Lung microvascular endothelial cell (primary cell): Measurements from ENCODE around the gene PLTP. TPM values are rescaled to one million over a fixed set of nuclear protein-coding genes. Genes with fewer than 3 reads are reported as not detected.
"Not testable (repeated sequence)": the region's sequence is repeated elsewhere in the genome, so short reads cannot be mapped to it uniquely, and the experiment has no call there.

Source experiments
- DNase-seq, 2 donors: peaks; one replicate each; pipeline versions ENCODE4 v3.0.0 to v3.0.0-alpha.2; 2010; ENCODE audit warnings: low read depth in 2 of 2
- total RNA-seq: library from RNA; depleted of rRNA; stranded (reverse); fragments of >200 nt; gene quantifications from 2 replicates; pipeline ENCODE4 v1.2.1, GENCODE V29; 2014

The PLTP gene, protein sequence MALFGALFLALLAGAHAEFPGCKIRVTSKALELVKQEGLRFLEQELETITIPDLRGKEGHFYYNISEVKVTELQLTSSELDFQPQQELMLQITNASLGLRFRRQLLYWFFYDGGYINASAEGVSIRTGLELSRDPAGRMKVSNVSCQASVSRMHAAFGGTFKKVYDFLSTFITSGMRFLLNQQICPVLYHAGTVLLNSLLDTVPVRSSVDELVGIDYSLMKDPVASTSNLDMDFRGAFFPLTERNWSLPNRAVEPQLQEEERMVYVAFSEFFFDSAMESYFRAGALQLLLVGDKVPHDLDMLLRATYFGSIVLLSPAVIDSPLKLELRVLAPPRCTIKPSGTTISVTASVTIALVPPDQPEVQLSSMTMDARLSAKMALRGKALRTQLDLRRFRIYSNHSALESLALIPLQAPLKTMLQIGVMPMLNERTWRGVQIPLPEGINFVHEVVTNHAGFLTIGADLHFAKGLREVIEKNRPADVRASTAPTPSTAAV
- 4.4 and 4.8 TPM in 2 replicates for total RNA-seq

DNA sequence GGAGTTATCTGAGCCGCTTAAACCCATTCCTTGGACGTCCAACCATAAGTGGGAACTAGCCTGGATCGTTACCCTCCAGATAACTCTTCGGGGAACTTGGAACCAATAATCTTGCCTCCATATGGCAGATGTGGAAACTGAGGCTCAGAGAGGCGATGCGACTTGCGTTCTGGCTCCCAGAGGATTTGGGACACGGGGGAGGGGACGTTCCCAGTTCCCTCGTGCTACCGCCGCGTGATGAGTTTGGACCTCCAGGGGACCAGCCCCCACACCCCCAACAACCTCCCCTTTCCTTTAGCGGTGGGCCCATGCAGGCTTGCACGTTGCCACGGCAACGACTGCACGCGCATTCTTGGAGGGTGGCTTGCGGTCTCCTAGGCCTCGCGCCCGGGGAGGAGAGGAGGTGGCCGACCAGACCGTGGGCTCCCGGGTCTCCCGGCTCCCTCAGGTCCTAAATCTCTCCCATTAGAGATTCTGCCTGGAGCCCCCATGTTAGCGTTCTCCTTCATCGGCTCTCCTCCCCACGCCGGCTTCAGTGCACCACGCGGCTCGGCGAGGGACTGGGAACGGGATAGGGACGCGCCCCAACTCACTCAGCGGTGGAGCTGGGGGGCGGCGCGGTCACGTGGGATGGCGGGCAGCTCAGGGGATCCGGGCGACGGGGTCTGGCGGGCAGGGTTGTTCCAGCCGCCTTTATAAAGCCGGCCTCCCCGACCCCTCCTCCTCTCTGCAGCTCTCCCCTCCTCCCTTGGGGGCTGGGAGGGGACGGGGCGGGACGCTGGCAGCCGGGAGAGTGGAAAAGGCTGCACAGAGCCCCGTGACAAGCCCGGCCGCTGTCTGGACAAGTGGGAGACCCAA lies at the start of gene PLTP:
Gene PLTP (minus strand): TSS at position 670 of the 858 bp plus-strand sequence. CDS start 703 bp downstream, outside the sequence.
- peak; percentile 39 to 70 for DNase-seq

DNA sequence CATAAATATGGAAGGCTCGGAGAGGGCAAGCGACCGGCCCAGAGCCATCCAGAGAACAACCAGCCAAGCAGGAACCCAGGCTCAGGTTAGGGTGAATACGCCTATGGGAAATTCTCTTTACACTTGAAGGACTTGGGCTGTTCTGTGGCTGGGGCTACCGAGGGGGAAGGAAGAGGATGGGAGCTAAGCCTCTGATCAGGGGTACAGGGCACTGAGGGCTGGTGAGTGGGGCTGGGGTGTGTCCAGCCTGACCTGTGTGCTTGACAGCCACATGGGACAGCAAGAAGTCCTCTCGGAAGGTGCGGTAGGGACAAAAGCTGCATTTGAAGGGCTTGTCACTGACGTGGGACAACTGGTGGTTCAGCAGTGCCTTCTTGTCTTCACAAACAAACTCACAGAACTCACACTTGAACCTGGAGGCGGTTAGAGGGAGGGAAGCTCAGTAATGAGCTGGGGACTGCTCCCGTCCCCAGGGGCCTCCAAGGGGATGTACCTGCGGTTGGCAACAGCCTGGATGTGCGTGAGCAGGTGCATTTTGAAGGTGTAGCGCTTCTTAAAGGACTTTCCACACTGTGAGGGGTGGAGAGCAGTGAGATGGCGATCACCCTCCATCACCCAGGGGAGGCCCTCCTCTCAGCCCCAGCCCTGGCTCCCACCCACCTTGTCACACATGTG lies 48.1 kb upstream of the PLTP start:
- no peak for DNase-seq

DNA sequence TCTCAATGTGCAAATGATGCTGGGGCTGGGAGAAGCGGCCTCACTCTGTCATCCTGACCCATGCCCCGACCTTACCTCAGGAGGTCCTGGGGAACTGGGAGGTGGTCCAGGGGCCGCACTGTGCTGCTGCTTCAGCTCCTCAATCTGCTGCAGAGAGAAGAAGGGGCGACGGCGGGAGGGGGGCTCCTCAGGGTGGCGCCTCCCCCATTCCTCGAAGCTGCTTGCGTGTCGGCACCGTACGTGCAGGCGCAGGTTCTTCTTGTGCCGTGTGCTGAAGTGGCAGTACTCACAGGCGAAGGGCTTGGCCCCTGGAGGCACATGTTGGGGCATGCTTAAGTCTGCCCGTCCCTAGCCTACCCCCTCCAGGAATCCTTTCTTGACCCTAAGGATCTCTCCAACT lies 47.2 kb upstream of the PLTP start:
- DNase-seq, result no peak

DNA sequence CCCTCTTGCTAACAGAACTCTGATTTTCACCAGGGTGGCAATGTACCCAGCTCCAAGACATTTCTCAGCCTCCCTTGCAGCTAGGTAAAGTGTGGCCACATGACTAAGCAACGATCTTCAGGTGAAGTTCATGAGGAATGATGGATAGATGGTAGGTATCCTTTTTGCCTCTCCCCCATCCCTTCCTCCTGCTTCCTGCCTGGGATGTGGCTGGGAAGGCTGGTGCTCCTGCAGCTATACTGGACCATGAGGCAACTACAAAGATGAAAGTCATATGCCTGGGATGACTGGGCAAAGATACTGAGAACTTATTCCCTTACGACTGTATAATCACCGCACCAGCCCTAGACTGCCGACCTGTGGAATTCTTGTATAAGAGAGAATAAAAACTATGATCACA lies 46.6 kb upstream of the PLTP start:
- no peak for DNase-seq

DNA sequence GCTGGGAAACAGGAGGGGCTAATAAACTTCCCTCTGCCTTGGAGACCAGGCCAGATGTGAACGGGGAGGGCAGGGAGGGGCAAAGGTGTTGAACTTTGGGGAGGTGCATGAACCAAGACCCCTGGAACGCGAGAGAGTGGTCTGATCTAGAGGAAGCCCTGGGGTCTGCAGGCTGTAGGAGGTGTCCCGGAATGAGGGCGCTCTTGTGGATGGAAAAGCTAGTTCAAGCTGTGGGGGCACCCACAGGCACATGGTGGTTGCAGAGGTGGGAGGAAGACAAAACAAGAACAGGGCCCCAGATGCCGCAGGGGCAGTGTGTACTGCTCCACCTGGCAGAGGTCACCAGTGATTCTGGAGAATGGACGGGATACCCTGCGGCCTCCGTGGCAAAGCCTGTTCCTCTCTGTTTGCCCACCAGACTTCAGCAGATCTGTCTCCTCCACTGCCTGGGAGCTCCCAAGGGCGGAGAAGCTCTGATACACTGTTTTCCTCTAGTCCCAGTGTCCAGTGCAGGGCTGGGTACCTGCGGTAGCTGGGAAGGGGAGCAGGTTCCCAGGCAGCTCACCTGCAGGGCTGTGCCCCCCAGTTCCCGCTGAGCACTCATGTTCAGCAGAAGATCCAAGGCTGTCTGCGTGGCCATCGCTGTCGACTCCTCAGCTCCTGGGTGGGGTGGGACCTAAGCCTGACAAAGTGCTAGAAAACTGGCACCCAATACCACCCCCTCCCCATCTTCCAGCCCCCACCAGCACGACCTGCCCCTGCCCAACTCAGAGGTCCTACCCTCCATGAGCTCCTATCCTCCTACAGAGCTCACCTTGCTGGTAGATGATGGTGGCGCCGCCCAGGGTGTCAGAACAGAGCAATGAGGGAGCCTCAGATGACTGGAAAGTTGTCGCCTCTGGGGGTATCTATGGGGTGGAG lies 45.3 kb upstream of the PLTP start:
- no peak for DNase-seq

DNA sequence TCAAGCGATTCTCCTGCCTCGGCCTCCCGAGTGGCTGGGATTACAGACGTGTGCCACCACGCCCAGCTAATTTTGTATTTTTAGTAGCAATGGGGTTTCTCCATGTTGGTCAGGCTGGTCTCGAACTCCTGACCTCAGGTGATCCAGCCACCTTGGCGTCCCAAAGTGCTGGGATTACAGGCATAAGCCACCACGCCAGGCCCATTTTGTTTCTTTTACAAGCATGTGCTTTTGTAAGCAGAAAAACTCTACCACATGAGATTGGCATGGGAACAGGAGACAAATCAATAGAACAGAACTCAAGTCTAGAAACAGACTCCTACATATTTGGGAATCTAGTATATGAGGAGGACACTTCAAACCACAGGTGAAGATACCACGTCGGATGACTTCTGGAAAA lies 44.4 kb upstream of the PLTP start:
- DNase-seq, result not testable (repeated sequence)

DNA sequence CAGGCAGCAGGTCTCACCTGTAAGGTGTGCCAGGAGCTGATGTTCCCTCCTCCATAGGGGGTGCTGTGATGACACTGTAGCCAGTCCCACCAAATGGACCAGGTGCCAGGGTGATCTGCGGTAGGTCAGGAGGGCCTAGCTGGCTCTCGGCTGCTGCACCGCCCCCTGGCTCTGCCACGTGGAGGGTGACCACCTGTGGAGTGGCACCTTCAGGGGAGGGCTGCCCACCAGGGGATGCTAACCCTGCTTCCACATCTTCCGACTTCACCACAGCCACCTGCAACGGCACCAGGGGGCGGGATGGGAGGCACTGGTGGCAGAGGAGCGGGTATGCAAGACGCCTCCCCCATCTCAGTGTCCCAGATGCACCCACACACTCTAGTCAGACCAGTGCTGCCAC lies 41.7 kb upstream of the PLTP start:
- no peak for DNase-seq

DNA sequence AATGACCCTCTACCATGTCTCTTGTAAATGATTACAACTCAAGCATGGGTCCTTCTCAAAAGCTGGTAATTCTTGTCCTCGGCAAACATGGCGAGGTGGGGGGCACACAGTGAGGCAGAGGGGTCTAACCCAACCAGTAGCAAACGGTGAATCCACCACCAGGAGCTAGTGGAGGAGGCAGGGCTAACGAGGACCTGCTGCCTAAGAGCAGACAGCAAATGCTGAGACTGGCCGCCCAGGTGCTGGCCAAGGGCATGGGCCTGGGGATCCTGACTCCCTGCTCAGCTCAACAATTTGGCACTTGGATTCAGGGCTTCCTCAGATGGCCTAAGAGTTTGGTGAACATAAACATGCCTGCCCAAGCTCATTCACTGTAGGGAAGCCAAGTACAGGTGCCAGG lies 40.9 kb upstream of the PLTP start:
- no peak for DNase-seq

DNA sequence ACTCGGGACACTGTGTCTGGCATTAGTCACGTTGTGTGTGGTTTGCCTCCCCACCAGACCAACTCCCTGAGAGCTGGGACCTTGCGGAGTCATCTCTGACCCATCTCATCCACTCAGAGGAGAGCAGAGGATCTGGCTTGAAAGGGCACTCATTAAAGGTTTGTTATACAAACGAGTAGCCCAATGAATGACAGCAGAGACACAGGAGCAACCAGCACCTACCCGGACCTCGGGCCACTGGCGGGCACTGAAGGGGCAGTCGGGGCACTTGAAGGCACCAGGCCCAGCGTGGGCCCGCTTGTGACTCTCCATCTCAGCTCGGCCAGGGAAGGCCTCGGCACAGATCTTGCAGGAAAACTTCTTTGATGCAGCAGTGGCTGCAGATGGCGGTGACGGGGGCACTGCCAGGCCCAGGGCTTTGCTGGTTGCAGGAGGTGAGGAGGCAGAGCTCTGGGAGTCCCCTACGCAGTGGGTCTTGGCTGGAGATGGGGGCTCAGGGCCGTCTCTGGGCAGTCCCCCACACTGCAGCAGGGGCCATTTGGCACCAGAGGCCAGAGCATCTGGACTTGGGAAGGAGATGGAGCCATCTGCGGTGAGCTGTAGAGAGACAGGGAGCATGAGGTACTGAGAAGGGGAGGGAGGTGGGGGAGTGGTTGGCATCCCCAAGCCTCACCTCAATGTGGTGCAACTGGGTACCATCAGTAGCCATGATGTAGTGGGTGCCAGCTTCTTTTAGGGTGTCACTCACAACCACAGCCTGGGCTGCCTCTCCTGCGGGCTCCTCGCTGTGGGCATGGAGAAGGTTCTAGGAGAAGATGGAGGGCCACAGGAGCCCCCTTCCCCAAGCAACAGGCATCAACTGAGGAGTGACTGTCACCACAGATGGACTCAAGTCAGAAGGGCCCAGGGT lies 40.2 kb upstream of the PLTP start:
- DNase-seq, result no peak

DNA sequence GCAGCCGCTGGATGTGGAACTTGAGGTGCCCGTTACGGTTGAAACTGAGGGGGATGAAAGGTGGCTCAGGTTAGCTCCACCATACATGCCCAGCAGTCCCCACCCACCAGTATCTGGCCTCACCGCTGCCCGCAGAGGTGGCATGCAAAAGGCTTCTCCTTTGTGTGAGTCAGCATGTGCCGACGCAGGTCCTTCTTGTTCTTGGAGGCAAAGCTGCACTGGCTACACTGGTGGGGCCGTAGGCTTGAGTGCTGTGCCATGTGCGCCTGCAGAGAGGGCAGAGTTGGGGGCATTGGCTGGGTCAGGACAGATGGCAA lies 38.3 kb upstream of the PLTP start:
- no peak for DNase-seq

DNA sequence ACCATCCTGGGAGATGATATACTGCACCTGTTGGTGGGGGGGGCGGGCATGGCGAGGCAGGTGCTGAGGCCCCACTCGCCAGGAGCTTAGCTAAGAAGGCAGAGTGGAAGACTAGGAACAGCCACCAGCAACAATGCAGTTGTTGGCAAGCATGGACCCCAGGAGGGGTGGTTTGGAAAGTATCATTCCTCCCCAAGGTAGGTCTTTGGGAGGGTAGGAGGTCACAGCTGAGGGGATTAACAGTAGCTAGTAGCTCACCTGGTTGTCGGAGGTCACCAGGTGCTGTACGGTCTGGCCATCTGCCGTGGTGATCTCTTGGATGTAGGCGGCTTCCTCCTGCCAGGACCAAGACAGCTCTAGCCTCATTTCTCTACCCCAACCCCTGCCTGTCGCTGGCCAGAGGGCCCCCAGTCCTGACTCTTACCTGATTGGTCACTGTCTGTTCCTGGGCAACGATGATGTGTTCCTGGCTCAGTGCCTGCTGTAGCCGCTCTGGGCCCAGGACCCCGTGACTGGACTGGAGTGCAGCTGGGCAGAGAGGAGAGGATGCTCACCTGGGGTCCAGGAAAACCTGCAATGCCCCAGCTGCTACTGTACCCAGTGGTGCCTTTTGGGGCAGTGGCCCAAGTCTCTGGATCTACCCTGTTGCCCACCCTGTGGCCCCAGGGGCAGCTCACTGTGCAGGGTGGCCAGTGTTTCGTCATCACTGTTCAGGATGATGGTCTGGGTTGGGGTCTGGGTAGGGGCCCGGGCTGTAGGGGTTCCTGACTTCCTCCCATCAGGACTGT lies 37.8 kb upstream of the PLTP start:
- DNase-seq, result no peak

DNA sequence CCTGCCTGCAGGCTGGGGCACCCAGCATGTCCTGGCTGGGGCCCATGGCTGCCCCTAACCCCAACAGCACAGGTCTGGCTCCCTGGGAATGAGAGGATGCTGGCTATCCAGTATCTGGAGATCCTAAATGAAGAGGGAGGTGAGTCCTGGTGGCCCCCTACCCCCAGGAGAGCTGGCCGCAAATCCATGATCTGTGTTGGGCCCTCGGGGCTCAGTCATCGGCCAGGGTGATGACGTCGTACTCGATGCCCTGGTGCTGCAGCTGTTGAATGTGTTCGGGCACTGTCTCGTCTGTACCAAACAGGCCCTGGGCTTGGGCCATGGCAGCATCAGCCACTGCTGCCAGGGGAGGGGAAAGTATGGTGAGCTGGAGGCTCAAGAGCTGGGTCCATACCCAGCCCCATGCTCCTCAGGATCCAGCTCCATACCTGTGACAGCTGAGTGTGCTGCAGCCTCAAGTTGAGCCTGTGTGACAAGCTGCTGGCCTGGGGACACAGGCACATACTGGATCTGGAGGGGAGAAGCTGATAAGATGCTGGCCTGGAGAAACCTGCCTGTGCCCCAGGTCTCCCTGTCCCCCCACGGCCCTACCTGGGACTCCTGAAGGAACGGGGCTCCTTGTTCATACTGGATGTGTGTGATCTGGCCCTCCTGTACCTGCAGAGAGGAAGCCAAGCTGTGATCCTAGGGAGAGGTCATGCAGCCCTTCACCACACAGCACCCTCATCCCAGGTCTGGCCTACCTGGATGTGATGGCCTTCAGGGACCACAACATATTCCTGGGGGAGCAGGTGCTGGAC lies 37.0 kb upstream of the PLTP start:
- no peak for DNase-seq

DNA sequence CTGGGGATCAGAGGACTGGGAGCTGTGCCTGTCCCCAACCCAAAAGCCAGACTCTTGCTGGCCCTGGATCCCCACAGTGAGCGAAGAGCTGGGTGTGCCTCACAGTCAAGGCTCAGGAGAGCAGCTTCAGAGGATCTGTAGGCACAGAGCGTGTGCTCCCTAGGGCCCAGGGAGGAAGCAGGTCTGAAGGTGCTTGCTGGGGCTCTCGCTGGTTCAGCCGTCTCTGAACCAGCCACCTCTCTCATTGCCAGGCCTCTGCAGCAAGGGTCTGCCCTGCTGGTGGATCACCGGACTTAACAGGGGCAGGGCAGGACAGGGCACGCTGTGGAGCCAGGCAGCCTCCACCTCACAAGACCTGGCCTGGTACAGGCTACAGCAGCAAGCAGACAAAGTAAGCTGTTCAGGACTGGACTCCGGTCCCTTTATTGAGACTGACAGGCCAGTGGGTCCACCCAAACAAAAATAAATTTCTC lies 36.3 kb upstream of the PLTP start:
- no peak for DNase-seq

DNA sequence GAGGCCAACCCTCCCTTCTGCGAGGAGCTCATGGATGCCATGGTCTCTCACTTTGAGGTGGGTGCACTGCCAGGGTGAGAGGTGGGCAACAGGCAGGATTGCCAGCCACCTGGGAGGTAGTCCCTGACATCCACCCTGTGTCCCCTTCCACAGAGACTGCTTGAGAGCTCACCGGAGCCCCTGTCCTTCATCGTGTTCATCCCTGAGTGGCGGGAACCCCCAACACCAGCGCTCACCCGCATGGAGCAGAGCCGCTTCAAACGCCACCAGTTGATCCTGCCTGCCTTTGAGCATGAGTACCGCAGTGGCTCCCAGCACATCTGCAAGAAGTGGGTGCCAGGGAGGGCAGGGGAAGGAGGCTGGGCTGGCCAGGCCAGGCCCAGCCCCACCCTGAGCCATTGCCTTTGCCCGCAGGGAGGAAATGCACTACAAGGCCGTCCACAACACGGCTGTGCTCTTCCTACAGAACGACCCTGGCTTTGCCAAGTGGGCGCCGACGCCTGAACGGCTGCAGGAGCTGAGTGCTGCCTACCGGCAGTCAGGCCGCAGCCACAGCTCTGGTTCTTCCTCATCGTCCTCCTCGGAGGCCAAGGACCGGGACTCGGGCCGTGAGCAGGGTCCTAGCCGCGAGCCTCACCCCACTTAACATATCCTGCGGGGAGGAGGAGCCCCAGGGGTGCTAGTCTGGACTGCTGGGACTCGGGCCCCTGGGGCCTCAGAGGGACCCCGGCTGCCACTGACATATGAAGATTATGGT lies 35.3 kb upstream of the PLTP start:
- no peak for DNase-seq

DNA sequence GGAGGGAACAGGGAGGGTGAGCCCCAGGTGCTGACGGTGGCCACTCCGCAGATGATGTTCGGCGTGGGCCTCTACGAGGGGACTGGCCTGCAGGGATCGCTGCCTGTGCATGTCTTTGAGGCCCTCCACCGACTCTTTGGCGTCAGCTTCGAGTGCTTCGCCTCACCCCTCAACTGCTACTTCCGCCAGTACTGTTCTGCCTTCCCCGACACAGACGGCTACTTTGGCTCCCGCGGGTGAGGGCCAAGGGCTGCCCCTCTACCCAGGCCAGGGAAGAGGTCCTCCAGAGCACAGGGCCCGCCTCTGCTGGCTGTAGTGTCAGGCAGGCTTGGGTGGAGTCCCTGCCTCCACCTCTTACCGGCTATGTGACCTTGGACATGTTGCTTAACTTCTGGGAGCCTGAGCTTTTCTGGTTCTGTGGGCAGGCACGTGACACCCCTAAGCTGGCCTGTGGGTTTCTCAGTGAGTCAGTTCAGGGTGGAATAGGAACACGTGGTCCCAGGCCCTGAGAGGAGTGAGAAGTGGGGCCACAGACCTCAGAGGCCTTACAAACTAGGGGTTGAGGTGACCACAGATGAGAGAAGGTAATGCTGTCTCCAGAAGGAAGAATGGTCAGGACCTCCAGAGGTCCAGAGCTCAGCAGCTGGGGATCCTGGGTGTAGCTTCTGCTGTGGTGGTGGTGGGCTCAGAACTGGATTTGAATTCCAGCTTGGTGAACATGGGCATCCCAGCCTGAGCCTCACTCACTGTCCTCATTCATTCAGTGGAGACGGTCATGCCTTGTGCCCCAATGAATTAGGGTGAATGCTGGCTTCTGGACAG lies 34.4 kb upstream of the PLTP start:
- no peak for DNase-seq

DNA sequence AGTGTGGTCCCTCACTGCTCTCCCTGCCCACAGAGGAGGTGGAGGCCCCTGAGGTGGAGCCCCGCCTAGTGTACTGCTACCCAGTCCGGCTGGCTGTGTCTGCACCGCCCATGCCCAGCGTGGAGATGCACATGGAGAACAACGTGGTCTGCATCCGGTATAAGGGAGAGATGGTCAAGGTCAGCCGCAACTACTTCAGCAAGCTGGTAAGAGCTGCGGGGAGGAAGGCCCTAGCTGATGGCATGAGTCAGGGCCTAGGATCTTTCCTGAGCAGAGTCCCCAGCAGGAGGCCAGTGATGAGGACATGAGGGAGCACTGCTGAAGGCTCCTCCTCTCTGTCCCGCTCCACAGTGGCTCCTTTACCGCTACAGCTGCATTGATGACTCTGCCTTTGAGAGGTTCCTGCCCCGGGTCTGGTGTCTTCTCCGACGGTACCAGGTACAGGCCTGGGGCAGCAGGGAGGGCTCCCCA lies 33.8 kb upstream of the PLTP start:
- no peak for DNase-seq
